Occipital lobe (tissue), 2 donors: ENCODE data around the gene CNTF. TPM values are rescaled to one million over a fixed set of nuclear protein-coding genes. Genes with fewer than 3 reads are reported as not detected.
"Not testable (repeated sequence)": the region's sequence is repeated elsewhere in the genome, so short reads cannot be mapped to it uniquely, and the experiment has no call there.

Experiments
- DNase-seq: peaks from one replicate; lab custom pipeline; 2025; lab: John Stamatoyannopoulos, UW
- total RNA-seq: library from RNA; depleted of rRNA; stranded (reverse); fragments of >200 nt; gene quantifications from one replicate; pipeline ENCODE4 v1.2.3, GENCODE V29; 2014

Gene CNTF, protein sequence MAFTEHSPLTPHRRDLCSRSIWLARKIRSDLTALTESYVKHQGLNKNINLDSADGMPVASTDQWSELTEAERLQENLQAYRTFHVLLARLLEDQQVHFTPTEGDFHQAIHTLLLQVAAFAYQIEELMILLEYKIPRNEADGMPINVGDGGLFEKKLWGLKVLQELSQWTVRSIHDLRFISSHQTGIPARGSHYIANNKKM
- total RNA-seq, result 2.7 TPM

GRCh38 chr11:58622344-58622743 is at the start of gene CNTF:
TSS of gene CNTF (plus strand) at chr11:58622665. CDS start at chr11:58622753, 88 bp downstream.
- DNase-seq, result no peak

DNA sequence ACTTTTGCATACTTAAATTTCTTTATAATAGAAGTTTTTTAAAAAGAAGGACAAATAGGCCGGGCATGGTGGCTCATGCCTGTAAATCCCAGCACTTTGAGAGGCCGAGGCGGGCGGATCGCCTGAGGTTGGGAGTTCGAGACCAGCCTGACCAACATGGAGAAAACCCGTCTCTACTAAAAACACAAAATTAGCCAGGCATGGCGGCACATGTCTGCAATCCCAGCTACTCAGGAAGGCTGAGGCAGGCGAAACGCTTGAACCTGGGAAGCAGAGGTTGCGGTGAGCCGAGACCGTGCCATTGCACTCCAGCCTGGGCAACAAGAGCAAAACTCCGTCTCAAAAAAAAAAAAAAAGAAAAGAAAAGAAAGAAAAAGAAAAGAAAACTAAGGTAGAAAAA is 49.6 kb upstream of the CNTF start:
- DNase-seq, result not testable (repeated sequence)

DNA sequence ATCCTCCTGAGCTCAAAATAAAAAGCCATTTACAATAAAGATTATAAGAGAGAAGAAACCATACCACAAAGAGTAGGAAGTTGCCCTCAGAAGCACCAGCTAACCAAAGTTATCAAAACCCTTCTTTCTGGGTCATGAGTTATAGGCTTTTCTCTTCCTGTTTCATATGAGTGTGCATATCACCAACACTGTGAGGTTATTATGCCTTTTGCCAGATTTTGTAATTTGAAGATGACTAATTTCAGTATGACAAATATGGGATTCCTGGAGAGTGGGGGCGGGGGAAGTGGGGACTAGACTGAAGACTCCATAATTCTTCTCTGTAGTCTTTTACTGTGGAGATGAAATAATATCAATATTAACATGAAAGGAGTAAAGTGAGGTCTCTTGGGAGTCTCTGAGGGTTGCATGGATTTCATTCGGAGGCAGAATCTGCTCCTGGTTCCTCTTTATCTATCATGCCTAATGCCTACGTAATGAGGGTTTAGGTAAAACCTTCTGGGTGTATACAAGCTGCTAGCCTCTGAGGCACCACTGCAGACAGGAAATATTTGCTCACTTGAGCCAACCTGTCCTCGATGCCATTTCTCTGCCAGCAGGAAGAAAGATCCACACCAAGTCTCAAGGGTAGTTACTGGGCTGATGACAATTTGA is 48.9 kb upstream of the CNTF start:
- no peak for DNase-seq

GRCh38 chr11:58574881-58575280 is 47.6 kb upstream of the CNTF start:
- DNase-seq, result no peak

DNA sequence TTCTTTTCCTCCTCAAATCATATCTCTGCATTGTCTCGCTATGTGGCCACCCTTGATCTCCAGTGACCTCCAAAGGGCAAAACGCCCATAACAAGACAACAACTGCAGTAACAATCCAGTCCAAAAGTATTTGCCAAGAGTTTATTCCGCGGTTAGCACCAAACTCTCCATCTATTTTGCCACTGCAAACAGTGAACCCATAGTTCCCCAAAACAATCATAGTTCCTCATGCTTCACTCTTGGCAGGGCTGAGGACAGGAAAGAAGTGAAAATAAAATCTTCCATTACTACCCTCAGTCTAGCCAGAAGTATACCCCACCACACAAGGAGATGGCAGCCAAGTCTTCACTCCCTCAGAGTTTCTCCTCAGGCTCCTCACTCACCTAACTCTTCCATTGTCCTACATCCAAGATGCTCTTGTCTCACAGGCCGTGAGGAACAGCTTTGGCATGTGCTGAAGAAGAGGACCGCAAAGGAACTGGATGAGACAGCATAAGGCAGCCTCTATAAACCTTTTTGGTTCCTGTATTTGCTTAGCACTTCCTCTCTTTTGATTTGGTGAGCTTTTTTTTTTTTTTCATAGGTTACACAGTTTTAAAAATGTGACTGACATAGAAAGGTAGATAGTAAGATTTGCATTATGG is 47.0 kb upstream of the CNTF start, which contains the start of gene LPXN:
Gene LPXN (minus strand): TSS at position 480 of the 644 bp plus-strand sequence. CDS start 84 bp downstream, at position 396.
- DNase-seq, result no peak

DNA sequence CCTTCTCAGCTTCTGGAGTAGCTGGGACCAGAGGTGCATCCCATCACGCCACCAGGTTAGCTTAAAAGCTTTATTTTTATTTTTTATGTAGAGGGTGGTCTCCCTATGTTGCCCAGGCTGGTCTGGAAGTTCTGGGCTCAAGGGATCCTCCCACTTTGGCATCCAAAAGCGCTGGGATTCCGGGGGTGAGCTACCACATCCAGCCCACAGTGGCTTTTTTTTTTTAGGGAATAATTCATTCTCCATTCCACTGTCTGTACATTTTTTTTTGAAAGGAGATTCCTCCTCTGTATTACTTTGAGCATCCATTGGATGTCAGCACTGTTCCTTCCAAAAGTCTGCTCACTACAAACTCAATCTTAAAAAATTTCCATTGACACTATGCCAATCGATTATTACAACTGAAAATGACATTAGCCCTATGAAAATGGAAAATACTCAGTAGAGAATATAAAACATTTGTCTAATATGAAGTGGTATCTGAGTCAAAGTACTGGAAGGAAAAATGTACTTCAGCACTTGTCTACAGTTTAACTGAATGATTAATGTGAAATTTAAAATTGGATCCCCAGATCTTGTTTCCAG is 45.5 kb upstream of the CNTF start:
- DNase-seq, result no peak

- no peak for DNase-seq
Measured at GRCh38 chr11:58577555-58578135, 44.8 kb upstream of the CNTF start.

DNA sequence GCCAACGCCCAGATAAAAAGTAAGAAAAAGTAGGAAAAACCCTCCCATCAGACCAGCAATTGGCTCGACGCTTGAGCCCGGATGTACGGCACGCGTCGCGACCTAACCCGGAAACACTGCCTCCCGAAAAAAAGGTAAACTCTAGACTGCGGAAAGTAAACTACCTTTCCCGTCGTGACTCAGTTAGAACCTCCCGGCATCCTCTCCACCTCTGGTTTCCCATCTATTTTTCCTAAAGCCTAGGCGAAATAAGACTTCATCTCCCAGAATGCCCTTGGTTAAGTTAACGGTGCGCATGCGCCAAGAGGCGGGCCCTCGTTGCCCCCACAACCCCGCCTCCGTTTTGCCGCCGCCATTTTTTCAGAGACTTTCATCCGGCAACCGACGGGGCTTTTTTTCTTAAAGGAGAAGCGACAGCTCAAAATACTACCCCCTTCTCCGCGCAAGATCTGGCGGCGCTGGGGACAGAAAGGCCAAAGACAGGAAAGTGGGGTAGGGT is 44.3 kb upstream of the CNTF start:
- DNase-seq, result peak; percentile 92

DNA sequence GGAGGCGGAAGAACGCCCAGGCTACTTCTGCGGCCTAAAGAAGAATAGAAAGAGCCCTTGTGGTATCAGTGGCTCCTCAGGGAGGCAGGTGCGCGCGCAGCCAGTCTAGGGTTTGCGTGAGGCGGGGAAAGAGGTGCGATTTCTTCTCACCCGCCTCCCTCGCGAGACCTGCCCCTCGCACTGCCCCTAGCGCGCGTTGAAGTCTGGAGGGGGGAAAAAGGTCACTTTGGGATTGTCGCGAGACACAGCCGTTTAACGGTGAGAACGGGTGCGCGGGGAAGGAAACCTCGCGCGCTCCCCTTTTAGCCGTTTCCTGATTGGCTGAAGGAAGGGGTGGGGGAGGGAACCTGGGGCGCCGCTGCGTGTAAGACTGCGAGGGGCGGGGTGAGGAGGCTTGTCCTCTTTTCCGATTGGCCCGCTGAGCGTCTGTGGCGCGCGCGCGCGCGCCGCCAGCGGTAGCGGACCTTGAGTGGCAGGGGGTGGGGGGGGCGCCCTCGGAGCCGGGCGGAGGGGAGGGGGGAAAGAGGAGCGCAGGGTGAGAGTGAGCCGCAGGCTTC is 43.8 kb upstream of the CNTF start, which contains the start of gene ZFP91:
Gene ZFP91 (plus strand): TSS at position 429 of the 557 bp plus-strand sequence. CDS start 219 bp downstream, outside the sequence.
- peak; percentile 96 for DNase-seq

DNA sequence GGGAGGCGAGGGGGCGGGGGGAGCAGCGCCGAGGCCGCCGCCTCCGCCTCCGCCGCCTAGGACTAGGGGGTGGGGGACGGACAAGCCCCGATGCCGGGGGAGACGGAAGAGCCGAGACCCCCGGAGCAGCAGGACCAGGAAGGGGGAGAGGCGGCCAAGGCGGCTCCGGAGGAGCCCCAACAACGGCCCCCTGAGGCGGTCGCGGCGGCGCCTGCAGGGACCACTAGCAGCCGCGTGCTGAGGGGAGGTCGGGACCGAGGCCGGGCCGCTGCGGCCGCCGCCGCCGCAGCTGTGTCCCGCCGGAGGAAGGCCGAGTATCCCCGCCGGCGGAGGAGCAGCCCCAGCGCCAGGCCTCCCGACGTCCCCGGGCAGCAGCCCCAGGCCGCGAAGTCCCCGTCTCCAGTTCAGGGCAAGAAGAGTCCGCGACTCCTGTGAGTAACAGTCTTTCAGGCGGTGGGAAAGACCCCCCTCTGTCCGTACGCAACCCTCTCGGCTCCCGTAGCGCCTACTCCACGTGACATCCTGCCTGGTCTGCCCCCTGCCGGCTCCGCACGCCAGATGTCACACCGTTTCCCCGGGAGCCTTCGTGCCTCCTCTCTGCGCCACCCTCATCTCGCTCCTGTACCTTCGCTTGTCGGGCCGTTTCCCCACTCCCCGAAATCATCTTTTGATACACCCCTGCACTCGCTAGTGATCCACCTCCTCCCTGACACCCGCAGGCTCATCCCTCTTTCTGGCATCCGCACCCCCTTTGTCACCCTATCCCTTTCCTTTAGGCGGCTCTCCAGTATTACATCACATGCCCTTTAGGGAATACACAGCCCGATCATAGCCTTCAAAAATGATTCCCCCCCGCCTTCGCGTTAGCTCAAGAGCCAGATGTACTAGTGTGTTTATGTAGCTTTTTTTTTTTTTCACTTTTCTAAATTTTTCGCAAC is 43.0 kb upstream of the CNTF start:
- peak; percentile 85 for DNase-seq

- DNase-seq, result no peak
Measured at GRCh38 chr11:58580311-58580710, 42.2 kb upstream of the CNTF start.

- no peak for DNase-seq
Measured at GRCh38 chr11:58582437-58582836, 40.0 kb upstream of the CNTF start.

DNA sequence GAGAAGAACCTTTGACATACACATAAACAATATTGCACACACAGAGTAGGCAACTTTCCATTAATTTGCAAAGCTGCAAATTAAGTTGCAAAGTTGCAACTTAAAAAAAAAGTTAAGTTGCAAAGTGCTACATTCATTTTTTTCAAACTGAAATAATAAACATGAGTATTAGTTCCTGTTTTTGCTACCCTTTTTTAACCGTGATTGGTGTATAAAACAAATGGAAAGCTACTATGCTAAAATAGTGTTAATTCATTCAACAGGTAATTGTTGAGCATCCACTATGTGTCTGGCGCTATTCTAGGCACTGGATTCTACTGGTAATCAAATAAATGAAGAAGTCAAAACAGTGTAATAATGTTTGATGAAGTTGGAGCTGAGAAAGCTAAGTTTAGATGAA is 35.5 kb upstream of the CNTF start:
- no peak for DNase-seq

- no peak for DNase-seq
Measured at GRCh38 chr11:58591659-58592058, 30.8 kb upstream of the CNTF start.

- DNase-seq, result no peak
Measured at GRCh38 chr11:58592760-58593472, 29.5 kb upstream of the CNTF start.

DNA sequence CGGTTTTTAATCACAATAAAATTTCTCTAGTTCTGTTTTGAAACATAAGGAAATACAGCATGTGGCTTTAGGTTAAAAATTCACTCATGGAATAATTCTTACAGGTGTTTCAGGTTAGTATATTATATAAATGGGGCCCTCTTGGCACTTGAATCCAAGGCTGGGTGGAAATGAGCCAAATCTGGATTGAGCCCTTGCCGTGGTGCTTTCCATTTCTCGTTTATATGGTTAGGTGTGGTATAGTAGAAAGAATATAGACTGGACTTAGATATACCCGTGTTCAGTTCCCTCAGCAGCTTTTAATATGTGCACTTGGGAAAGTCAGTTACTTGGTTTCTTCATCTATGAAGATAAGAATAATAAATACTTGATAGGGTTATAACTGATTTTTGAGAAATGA is 27.6 kb upstream of the CNTF start:
- no peak for DNase-seq

DNA sequence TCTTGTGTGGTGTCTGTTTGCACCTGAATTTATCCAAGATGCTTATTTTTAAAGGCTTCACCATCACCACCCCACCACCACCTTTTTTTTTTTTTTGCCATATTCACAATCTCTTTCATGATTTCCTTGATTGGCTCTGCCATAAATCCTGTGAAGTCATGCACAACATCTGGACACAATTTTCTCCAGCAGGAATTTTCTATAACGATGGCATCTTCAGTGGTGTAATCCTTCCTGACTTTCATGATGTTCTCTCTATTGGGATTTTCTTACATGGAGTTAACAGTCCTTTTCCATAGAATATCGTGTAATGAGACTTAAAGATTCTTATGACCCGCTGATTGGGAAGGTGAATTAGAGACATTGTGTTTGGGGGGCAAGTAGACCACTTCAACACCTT is 25.8 kb upstream of the CNTF start:
- no peak for DNase-seq

DNA sequence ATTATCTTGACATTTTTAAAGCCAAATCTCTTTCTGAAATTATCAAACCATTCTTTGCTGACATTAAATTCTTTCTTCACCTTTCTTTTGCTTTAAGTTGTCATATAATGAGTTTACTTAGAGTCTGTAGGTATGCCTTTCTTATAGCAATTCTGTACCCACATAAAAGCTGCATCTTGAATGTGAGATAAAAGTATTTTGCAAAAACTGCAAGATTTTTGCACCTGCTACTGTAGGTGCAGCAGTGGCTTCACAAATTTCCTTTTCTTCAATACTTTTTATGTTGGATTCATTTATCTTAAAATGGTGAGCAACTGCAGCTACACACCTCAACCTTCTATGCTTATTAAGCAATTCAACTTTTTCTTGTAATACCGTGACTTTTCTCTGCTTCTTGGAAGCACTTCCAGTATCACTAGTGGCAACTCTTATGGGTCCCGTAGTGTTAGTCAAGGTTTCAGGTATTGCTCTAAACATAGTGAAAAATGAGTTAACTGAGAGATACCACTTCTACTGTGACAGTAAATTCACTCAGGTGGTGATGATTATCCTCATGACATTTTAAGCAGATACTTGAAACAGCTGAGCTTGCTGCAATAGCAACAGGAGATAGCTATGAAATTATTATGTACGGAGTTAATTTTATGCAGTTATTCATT is 24.9 kb upstream of the CNTF start:
- DNase-seq, result no peak

DNA sequence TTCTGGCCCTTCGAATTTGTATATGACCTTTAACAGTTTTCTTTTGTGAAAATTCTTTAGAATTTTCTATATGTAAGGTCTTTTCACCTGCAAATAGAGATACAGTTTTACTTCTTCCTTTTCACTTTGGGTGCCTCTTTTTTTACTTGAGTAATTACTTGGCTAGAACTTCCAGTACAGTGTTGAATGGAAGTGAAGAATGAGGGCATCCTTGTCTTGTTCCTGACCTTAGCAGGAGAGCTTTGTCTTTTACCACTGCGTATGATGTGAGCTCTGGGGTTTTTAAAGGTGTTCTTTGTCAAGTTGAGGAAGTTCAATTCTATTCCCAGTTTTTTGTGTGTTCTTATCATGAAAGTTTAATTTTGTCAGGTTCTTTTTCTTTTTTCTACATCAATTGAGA is 22.0 kb upstream of the CNTF start:
- no peak for DNase-seq
